Glomerular endothelial cell (primary cell): ENCODE results near the gene DEFB112. TPM values are rescaled to one million over a fixed set of nuclear protein-coding genes. Genes with fewer than 3 reads are reported as not detected.

ENCODE experiments used
- DNase-seq: peaks from one replicate; pipeline ENCODE4 v3.0.0-alpha.2; 2011; ENCODE audit warnings: low read depth, low spot score; ENCODE audit errors: extremely low read depth
- total RNA-seq: library from RNA; depleted of rRNA; stranded (reverse); fragments of >200 nt; gene quantifications from 2 replicates; pipeline ENCODE4 v1.2.3, GENCODE V29; 2015

DEFB112 gene
- not detected in 2 replicates for total RNA-seq

DNA sequence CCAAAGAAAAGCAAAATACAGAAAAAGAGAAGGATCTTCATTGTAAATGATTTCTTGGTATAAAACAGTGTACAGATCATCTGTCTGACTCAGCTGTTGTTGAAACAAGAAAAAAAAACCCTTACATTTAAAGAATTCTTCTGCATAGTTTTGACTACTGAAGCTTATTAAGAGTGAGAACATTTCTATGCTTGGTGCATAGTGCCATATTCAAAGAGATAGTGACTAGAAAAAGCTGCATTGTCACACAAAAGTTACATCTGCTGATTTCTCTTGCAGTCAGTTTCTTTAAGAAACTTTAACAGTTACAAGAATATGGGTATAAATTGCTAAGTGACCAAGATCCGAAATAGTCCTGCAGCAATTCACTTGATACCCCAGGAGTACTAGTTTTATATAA lies at the start of gene DEFB112:
DEFB112 (minus strand) TSS at position 101 of the 400 bp plus-strand sequence; CDS start at position 41, 60 bp downstream.
- DNase-seq: no peak

DNA sequence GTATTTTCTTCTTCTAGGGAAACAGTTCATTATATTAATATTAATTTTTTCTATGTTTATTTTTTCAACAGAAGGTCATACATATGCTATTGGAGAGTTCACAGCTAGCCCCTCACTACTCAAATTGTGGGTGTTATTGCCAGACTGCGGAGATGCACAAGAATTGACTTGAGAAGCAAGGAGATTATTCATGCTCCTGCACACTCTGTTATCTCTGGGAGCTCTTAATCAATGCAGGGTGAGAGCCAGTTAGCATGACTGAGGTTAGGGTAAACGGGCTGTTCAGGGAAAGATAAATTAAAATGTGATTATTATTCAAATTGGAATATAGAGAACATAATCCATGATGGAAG lies 48.9 kb upstream of the DEFB112 start:
- no peak for DNase-seq

DNA sequence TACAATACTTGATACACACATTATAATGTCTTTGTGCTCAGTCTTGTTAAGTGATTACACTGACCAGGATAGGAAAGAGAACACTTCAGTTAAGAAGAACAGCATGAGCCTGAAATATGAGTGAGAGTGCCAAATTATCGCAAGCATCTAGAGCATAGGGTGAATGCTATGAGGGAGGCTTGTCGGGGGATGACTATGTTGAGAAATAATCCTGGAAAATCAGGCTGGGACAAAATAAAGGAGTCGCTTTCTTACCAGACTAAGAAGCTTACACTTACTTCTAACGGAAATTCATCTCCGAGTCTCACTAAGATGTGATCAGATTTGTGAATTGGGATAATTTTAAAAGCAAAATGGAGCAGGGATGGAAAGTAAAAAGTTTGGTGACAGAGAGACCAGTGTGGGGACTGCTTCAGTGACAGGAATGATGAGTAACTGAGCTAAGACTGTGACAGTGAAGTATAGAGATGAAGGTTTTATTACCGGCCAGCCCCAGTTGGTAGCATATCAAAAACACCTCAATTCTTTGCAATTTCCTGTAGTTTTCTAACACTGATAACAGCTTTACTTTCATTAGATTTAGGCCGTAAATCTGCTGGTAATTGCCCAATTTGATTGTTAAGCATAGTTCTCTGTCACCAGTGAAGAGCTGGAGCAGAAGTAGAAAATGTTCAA lies 48.4 kb upstream of the DEFB112 start:
- no peak for DNase-seq

GRCh38 chr6:50096296-50096695 lies 46.6 kb upstream of the DEFB112 start:
- DNase-seq: no peak

GRCh38 chr6:50093938-50094272 lies 44.2 kb upstream of the DEFB112 start:
- no peak for DNase-seq

GRCh38 chr6:50093116-50093937 lies 43.6 kb upstream of the DEFB112 start:
- no peak for DNase-seq

DNA sequence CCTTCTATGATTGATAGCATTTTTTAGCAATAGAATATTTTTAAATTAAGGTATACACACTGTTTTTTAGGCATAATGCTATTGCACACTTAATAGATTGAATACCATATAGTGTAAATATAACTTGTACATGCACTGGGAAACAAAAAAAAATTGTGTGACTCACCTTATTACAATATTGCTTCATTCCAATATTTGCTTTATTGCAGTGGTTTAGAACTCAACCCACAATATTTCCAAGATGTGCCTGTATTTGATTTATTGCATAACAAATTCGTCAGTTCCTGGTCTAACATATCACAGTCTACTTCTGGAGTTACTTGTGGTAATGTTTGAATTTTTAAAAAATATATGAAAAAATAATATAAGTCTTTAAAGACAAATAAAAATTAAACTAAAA lies 41.9 kb upstream of the DEFB112 start:
- DNase-seq: no peak

- no peak for DNase-seq
These were observed 40.2 kb upstream of the DEFB112 start for GRCh38 chr6:50089911-50090310.

DNA sequence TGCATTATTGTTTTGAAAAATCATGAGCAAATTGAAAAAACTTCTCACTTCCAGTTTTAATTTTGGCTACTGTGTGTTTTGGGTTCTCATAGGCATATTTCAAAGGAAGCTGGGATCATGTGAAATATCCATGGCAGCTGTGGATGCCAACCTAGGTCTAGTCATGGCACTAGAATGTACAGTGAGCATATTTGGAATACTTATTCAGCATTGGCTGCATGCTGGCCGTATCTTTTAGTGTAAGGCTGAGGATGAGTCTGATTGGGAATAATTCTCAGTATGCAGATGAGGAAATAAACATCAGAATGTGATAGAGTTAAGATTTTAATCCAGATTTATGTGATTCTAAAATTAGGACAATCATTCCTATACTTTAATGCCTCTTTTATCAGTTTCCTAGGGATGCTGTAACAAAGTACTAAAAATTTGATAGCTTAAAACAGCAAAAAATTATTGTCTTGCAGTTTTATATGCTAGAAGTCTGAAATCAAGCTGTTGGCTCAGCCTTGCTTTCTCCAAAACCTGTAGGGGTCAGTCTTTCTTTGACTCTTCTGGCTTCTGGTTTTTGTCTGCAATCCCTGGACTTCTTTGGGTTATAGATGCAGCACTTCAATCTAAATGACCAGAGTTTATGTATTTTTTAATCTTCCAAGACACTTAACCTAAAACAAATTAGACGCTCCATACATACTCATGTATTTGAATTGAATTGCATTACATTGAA lies 37.7 kb upstream of the DEFB112 start:
- no peak for DNase-seq

- no peak for DNase-seq
These were observed 27.7 kb upstream of the DEFB112 start for GRCh38 chr6:50077385-50077784.

DNA sequence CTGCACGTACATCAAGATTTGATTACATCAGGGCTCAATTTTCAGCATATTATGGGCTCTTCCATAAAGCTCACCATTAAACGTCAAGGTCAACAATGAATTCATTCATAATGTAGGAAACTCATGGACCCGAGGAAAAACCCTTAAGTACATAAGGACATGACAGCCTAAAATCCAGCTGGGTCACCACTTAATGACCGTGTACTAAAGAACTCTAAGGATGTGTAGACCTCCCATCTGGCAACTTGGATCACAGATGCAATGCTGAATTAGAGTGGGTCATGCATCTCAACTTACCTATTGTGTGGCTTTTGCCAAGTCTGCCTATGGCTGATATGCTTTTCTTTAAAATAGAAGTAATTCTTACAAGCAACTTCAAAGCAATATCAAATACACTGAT lies 26.7 kb upstream of the DEFB112 start:
- DNase-seq: no peak

GRCh38 chr6:50071921-50072320 lies 22.2 kb upstream of the DEFB112 start:
- no peak for DNase-seq

DNA sequence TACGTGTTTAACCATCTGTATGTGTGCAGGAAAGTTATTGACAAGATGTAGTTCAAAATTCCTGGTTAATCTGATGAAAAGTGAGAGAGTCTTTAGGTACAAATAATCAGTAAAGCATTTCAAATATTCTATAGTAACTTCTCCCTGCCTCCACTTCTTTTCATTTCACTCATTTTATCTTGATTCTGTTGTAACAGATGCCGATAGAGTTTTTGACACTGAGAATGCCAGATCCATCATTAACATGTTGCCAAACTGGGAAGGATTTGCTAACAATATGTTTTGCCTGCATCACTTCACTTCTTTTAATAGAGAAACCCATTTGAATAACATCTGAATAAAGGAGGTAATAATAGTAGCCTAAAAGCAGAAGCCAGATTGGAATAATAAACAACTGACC lies 20.4 kb upstream of the DEFB112 start:
- no peak for DNase-seq

DNA sequence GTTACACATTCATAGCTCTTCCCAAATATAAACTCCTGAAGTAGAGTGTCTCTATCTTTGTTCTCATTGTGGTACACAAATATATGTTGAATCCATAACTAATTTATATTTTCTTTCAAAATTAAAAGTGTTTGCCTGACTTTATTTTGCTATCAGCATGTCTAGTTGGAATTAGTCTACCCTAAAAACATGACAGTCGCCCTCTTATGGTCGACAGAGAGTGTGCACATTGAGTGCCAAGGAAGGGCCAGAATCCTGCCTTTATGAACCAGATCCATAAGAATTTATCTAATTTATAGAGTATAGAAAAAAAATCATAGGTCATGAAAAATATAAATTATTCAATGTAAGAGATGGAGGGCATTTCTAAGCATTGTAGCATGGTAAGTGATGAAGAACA lies 12.3 kb upstream of the DEFB112 start:
- DNase-seq: no peak

- no peak for DNase-seq
These were observed 6.5 kb upstream of the DEFB112 start for GRCh38 chr6:50056242-50056641.

DNA sequence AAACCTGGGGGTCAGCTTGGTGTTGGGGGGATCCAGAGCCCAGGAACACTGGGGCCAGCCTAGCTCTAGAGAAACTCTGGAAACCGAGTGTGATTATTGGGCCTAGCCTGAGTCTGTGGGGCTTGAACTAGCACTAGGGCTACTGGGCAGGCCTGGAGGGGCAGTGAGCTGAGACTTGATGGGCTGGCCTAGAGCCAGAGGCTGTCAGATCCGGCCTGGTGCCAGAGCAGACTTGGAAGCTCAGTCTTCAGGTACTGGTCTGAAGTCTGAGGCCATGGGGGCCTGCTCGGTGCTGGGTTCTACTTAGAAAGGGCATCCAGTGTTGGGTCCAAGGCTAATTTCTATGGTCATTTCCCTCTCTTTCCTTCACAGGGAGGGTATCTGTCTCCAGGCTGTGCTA lies 2.7 kb downstream of the DEFB112 start:
- DNase-seq: no peak

DNA sequence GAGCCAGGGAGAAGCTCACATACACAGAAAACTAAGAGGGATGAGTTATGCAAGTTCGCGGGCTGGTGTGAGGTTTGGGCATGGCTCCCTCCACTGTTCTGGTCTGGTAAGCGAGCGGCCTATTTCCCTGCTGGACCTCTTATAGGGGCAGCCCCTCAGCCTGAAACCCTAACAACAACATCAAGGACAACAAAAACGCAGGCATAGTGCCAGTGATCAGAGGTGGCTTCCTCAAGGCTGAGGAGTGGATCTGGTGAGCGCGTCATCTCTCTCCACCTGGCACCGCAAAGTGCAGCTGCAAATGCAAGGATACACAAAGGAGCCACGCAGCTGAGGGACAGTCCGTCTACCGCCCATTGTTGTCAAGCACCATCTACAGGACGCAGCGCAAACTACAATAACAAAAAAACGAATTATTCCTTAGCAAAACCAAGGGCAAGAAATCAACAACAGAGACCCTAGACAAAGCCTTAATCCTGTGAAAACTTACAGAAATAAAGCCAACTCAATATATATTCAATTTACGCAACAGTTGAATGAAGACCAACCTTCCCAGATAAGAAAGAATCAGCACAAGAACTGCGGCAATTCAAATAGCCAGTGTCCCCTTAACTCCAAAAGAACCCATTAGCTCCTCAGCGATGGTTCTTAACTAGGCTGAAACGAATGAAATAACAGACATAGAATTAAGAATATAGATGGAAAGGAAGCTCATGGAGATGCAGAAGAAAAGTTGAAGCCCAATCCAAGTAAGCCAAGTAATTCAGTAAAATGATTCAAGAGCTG lies 18.8 kb downstream of the DEFB112 start:
- DNase-seq: no peak

DNA sequence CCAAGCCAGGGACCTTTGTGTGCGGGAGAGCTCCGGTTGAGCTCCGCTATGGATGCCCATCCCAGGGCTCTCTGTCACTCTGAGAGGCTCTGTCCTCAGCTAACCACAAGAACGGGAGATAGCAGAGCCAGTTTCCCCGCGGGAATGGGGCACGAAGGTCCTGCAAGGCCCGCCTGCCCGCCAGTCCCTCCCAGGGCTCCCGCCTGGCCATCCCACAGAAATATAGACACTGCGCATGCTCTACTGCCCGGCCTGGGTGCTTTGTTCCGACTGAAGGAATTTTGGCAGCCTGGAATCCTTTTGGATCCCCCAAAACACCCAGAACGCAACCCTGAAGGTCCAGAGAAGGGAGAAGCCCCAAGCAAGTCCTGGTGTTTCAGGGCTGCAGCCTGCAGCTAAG lies 19.4 kb downstream of the DEFB112 start:
- no peak for DNase-seq

- no peak for DNase-seq
These were observed 24.5 kb downstream of the DEFB112 start for GRCh38 chr6:50025258-50025657.

GRCh38 chr6:50021894-50022293 lies 27.8 kb downstream of the DEFB112 start, which contains the start of gene DEFB110:
DEFB110 (minus strand) TSS chr6:50021994; CDS start chr6:50021935, 59 bp downstream.
- no peak for DNase-seq

- no peak for DNase-seq
These were observed 41.9 kb downstream of the DEFB112 start for GRCh38 chr6:50007819-50008218.
